NCI-H345 treated with DMSO at 0.1 percent for 48 hours (cell line): ENCODE measurements around the gene MTX1.

Experiments
- DNase-seq: peaks from one replicate; lab custom pipeline; 2025; ENCODE audit not compliant: unreplicated experiment; lab: John Stamatoyannopoulos, UW

The MTX1 gene

GRCh38 chr1:155255243-155256007, 46.9 kb downstream of the MTX1 start, which contains the start of gene ENTREP3:
ENTREP3 (minus strand) TSS chr1:155255483; CDS start chr1:155254877, 606 bp downstream.
- DNase-seq = peak; percentile 93

GRCh38 chr1:155256058-155256852, 47.8 kb downstream of the MTX1 start:
- DNase-seq = no peak

GRCh38 chr1:155260276-155260675, 51.8 kb downstream of the MTX1 start:
- DNase-seq = no peak

GRCh38 chr1:155261493-155261851, 53.0 kb downstream of the MTX1 start:
- DNase-seq = no peak

- DNase-seq = peak; percentile 100
Observed at GRCh38 chr1:155261852-155262673, 53.6 kb downstream of the MTX1 start, which contains the start of gene SCAMP3. SCAMP3 (minus strand) TSS chr1:155262360; CDS start chr1:155262151, 209 bp downstream.

- no peak for DNase-seq
Observed at GRCh38 chr1:155263067-155263466, 54.6 kb downstream of the MTX1 start.
